SH-SY5Y (cell line): ENCODE data around the gene KRTAP5-4.

ENCODE experiments used
- GATA2 ChIP-seq: IDR thresholded peaks from 2 replicates; pipeline ENCODE4 v1.6.1; 2011; ENCODE audit warnings: mild to moderate bottlenecking, low read depth, low read length
- GATA3 ChIP-seq: IDR thresholded peaks from 2 replicates; pipeline ENCODE4 v1.6.1; 2011; ENCODE audit warnings: low read depth, mild to moderate bottlenecking, low read length, moderate library complexity

GRCh38 chr11:1636291-1636950 lies 14.5 kb upstream of the KRTAP5-4 start:
- TF ChIP-seq GATA2 = no peak
- no peak for TF ChIP-seq GATA3
